ENCODE data around the gene IGF1. TPM values are rescaled to one million over a fixed set of nuclear protein-coding genes. Genes with fewer than 3 reads are reported as not detected.

The IGF1 gene
- total RNA-seq, 1 experiment from 2014 or later, result 0.42 TPM

DNA sequence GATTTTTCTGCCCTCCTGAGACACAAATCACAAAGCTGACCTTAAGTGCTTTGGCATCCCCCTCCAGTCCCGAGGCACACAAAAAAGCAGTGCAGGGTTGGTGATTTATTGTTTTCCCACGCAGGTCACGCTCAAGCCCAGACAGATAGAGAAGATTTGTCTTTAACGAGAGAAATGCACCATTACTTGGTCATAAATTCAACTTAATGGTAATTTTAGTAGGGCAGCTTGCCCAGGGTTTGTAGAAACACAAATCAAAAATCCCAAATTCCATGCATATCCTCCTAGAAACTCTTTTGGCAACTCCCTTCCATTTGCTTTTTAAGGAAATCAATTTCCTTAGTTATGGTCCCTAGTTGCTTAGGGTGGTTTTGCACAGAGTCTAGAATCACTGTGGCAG is 132.6 kb downstream of the IGF1 start:
- H2AFZ ChIP-seq (ENCODE audit: low read depth, low read length, poor library complexity, severe bottlenecking), result no peak overlapping the region
- H3K9ac ChIP-seq (ENCODE audit: low read length), result no peak overlapping the region
- H3K4me1 ChIP-seq (ENCODE audit: control insufficient read depth in 1 of 2, insufficient read depth in 2 of 2, low read length in 2 of 2), result no peaks in the 10 kb centered on the region
- no TSS peak for BruUV-seq (replicated peaks)
- intact Hi-C loops (cut with micrococcal nuclease), result no loop called here
- H3K79me2 ChIP-seq (ENCODE audit: insufficient read depth, low read length), result no peaks in the 10 kb centered on the region
- H3K9me3 ChIP-seq (ENCODE audit: control insufficient read depth in 1 of 2, insufficient read depth in 1 of 2, low read depth in 1 of 2, low read length in 2 of 2), result no peaks in the 10 kb centered on the region
- ChIA-PET CTCF (no interaction called here), POLR2A (no interaction called here), RAD21 (ENCODE audit: low non-redundant PET in 1 of 2, low total read pairs in 2 of 2, uncharacterized antibody in 2 of 2, unreplicated experiment in 2 of 2) (no interaction called here)
- ATAC-seq (no peak), DNase-seq (ENCODE audit: low read depth, low spot score) (no peak)
- no peak overlapping the region for H3K27ac ChIP-seq (ENCODE audit: low read depth, low read length)
- H4K20me1 ChIP-seq (ENCODE audit: insufficient read depth), result no peaks in the 10 kb centered on the region
- no peaks in the 10 kb centered on the region for H3K27me3 ChIP-seq (ENCODE audit: insufficient read depth, low read length)
- no peaks in the 10 kb centered on the region for H3K36me3 ChIP-seq (ENCODE audit: control insufficient read depth in 1 of 2, insufficient read depth in 2 of 2, low read length in 2 of 2)
- no peak overlapping the region for H3K4me3 ChIP-seq (replicated peaks in 1 of 2; ENCODE audit: low read depth in 1 of 2, low read length in 2 of 2)
- H3K4me2 ChIP-seq (ENCODE audit: low read length), result no peak overlapping the region
- TF ChIP-seq ZFX (IDR thresholded peaks at IDR 0.05) (no peak), CBX3 (IDR thresholded peaks at IDR 0.05; ENCODE audit: low read depth) (no peak), POLR2AphosphoS5 (IDR thresholded peaks at IDR 0.05; ENCODE audit: low read depth, low read length) (no peak), POLR2A (IDR thresholded peaks at IDR 0.05; ENCODE audit: borderline replicate concordance, extremely low read depth, insufficient read depth, insufficient read length) (no peak), JUND (IDR thresholded peaks at IDR 0.05) (no peak)
- TF ChIP-seq, protein P1, sequence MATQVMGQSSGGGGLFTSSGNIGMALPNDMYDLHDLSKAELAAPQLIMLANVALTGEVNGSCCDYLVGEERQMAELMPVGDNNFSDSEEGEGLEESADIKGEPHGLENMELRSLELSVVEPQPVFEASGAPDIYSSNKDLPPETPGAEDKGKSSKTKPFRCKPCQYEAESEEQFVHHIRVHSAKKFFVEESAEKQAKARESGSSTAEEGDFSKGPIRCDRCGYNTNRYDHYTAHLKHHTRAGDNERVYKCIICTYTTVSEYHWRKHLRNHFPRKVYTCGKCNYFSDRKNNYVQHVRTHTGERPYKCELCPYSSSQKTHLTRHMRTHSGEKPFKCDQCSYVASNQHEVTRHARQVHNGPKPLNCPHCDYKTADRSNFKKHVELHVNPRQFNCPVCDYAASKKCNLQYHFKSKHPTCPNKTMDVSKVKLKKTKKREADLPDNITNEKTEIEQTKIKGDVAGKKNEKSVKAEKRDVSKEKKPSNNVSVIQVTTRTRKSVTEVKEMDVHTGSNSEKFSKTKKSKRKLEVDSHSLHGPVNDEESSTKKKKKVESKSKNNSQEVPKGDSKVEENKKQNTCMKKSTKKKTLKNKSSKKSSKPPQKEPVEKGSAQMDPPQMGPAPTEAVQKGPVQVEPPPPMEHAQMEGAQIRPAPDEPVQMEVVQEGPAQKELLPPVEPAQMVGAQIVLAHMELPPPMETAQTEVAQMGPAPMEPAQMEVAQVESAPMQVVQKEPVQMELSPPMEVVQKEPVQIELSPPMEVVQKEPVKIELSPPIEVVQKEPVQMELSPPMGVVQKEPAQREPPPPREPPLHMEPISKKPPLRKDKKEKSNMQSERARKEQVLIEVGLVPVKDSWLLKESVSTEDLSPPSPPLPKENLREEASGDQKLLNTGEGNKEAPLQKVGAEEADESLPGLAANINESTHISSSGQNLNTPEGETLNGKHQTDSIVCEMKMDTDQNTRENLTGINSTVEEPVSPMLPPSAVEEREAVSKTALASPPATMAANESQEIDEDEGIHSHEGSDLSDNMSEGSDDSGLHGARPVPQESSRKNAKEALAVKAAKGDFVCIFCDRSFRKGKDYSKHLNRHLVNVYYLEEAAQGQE (IDR thresholded peaks at IDR 0.05; ENCODE audit: low read depth), result no peak
- no peaks in the 10 kb centered on the region for H3K9me2 ChIP-seq (ENCODE audit: insufficient read depth)
